GM12892 (cell line): ENCODE measurements around the gene ALDH3B1.

Experiments used
- DNase-seq: peaks from one replicate; pipeline ENCODE4 v3.0.0; 2011; ENCODE audit not compliant: insufficient read length
- FAIRE-seq: peaks from 2 replicates; lab custom pipeline; 2011; peaks lifted over from hg19 to GRCh38; lab: Jason Lieb, UNC
- POLR2A ChIP-seq: IDR thresholded peaks from 2 replicates; pipeline ENCODE4 v1.6.1; 2011; ENCODE audit warnings: low read depth, low read length, control low read depth
- POLR2AphosphoS5 ChIP-seq: IDR thresholded peaks from 2 replicates; pipeline ENCODE4 v1.6.1; 2011; ENCODE audit warnings: low read depth, low read length, control low read depth
- TAF1 ChIP-seq: IDR thresholded peaks from 2 replicates; pipeline ENCODE4 v1.6.1; 2011; ENCODE audit warnings: low read depth, mild to moderate bottlenecking, control low read depth, low read length, borderline replicate concordance

The ALDH3B1 gene

DNA sequence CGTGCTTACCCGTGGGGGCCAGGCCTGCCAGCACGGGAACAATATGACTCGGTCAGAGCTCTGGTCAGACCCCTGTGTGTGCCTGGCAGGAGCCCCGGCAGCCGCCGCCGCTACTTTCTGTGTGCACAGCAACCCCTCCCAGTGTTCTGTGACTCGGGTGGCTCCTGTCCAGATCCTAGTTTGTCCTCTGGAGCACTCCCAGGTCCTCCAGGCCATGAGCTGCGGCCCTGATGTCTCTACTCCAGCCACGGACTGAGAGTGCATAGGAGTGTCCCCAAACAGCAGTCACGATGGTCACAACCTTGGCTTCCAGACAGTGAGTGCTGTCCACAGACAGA lies 23.6 kb downstream of the ALDH3B1 start:
- no peak for FAIRE-seq
- no peak for DNase-seq
- no peak for TF ChIP-seq POLR2AphosphoS5
- no peak for TF ChIP-seq TAF1
- TF ChIP-seq POLR2A = no peak

DNA sequence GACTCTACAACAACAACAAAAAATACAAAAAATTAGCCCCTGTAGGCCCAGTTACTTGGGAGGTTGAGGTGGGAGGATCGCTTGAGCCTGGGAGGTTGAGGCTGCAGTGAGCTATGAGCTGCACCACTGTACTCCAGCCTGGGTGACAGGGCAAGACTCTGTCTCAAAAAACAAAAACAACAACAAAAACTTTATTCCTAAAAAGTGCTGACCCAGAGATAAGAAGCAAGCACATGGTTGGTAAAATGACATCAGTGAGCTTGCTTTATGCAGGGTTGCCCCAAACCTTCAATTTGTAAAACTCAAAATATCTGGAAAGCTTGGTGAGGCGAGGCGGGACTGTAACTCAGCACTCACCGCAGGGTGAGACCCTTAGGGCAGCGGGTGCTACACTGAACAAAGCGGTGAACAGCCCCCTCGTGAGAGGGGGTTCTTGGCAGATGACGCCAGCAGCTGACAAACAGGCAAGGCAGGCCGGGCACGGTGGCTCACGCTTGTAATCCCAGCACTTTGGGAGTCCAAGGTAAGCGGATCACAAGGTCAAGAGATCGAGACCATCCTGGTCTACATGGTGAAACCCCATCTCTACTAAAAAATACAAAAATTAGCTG lies 25.2 kb downstream of the ALDH3B1 start:
- FAIRE-seq (no peak), DNase-seq (no peak)
- no peak for TF ChIP-seq TAF1
- no peak for TF ChIP-seq POLR2A
- no peak for TF ChIP-seq POLR2AphosphoS5

GRCh38 chr11:68036141-68036716 lies 26.1 kb downstream of the ALDH3B1 start:
- no peak for DNase-seq
- TF ChIP-seq POLR2A = no peak
- no peak for TF ChIP-seq TAF1
- TF ChIP-seq POLR2AphosphoS5 = no peak
- FAIRE-seq = no peak

- no peak for DNase-seq
Measured at GRCh38 chr11:68036717-68037239, 26.7 kb downstream of the ALDH3B1 start.

GRCh38 chr11:68037411-68038225 lies 27.5 kb downstream of the ALDH3B1 start:
- peak; percentile 9 for FAIRE-seq
- no peak for TF ChIP-seq POLR2AphosphoS5
- no peak for TF ChIP-seq POLR2A
- no peak for TF ChIP-seq TAF1
- DNase-seq = no peak

More at GRCh38 chr11:68036717-68037239, 26.7 kb downstream of the ALDH3B1 start:
- no peak for FAIRE-seq
- TF ChIP-seq POLR2A (no peak), POLR2AphosphoS5 (no peak; the same call in 1 of the 2 replicates), TAF1 (no peak)

GRCh38 chr11:68038226-68038717 lies 28.1 kb downstream of the ALDH3B1 start:
- no peak for DNase-seq
- no peak for FAIRE-seq
- no peak for TF ChIP-seq POLR2AphosphoS5
- TF ChIP-seq POLR2A = no peak
- TF ChIP-seq TAF1 = no peak

DNA sequence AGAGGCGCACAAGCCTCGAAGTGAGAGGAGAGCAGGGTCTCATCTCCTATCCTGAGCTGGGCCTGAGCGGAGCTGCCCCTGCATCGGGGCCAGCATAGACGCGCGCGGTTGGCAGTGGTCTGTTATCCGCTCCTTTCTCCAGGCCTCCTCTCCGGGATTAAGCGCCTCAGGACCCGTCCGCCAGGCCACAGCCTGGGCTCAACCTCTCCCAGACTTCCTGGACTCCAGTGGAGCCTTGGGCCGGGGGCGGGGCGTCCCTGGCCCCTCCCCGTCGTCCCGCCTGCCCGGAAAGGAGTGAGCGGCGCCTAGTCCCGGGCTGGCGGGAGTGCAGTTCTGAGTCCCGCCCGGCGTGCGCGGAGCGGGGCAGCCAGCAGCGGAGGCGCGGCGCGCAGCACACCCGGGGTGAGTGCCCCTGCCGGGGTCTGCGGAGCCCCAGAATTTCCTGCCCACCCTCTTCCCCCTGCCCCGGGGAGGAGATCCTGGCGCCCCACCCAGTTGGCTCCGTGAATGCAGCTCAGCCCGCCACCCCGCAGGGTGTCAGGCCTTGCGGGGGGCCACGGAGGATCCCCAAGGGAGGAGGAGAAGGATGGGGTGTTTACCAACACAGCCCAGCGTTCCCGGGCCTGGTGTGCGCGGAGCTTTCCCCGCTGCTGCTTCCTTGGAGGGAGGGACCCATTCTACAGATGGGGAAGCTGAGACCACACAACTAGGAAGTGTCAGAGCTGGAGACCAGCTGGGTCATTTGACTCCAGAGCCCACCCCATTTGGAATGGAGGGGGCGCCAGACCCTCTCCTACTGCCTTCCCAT lies 28.8 kb downstream of the ALDH3B1 start, which contains the start of gene TCIRG1:
TCIRG1 (plus strand) TSS at position 308 of the 808 bp plus-strand sequence. CDS start 2,247 bp downstream, outside the sequence.
- DNase-seq = peak; percentile 97
- peak; percentile 95 for FAIRE-seq
- TF ChIP-seq POLR2A (peak; percentile 81; the same call in 1 of the 2 replicates), POLR2AphosphoS5 (peak; percentile 49), TAF1 (peak; percentile 62; the same call in 1 of the 2 replicates)

GRCh38 chr11:68039526-68040086 lies 29.5 kb downstream of the ALDH3B1 start:
- FAIRE-seq = no peak
- no peak for DNase-seq
- no peak for TF ChIP-seq TAF1
- TF ChIP-seq POLR2AphosphoS5 = no peak
- TF ChIP-seq POLR2A = no peak

DNA sequence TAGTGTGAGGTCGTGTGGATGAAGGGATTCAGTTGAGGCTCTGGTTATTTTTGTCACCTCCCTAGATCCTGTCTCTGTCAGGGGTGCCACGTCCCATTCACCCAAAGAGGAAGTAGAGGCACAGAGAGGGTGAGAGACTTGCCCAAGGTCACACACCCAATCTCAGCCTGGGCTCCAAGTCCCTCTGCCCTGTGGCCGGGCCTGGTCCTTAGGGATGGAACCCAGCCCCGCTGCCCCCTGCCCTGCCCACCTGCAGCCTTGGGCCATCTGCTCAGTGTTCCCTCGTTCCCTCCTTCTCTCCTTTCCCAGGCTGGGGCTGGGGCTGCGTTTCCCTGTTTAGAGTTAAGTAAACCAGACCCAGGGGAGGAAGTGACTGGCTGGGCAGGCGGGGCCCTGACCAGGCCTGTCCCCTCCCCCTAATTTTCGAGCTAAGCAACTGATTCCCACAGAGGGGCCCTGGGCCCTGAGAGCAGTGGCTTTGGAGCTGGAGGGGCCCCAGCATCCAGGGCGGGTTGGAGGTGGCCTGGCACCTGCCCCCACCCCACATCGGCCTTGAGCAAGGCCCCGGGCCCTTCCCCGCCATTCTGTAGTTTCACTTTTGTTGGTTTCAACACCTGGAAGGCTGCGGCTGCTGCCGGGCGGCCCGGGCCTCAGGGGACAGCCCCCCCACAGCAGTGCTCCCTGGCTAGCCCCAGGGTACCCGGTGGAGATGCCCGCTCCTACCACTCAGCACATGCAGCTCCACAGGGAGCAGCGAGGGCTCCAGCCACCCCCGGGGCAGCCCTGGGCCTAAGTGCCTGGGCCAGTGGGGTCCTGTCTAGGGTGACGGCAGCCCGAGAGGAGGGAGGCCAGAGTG lies 30.2 kb downstream of the ALDH3B1 start:
- DNase-seq (peak; percentile 95), FAIRE-seq (peak; percentile 91)
- TF ChIP-seq POLR2AphosphoS5 (no peak; the same call in 1 of the 2 replicates), TAF1 (no peak), POLR2A (no peak)
